Fibroblast of skin of scalp (primary cell): ENCODE measurements around the gene TSEN2.
"Not testable (repeated sequence)": the region's sequence is repeated elsewhere in the genome, so short reads cannot be mapped to it uniquely, and the experiment has no call there.

Experiments
- DNase-seq: peaks from one replicate; pipeline ENCODE4 v3.0.0-alpha.2; 2013

Gene TSEN2

GRCh38 chr3:12472796-12473195 is 11.5 kb upstream of the TSEN2 start:
- DNase-seq, result no peak

- DNase-seq, result peak; percentile 80
These were observed 10.8 kb upstream of the TSEN2 start for GRCh38 chr3:12473511-12473910.

- peak; percentile 87 for DNase-seq
These were observed 7.9 kb upstream of the TSEN2 start for GRCh38 chr3:12476238-12476897.

GRCh38 chr3:12477256-12477655 is 7.0 kb upstream of the TSEN2 start:
- DNase-seq, result no peak

GRCh38 chr3:12478326-12478725 is 6.0 kb upstream of the TSEN2 start:
- no peak for DNase-seq

GRCh38 chr3:12479198-12479597 is 5.1 kb upstream of the TSEN2 start:
- not testable (repeated sequence) for DNase-seq

- DNase-seq, result peak; percentile 47
These were observed 4.3 kb upstream of the TSEN2 start for GRCh38 chr3:12479919-12480427.

- peak; percentile 36 for DNase-seq
These were observed 870 bp upstream of the TSEN2 start for GRCh38 chr3:12483410-12483809.

- DNase-seq, result no peak
These were observed 445 bp upstream of the TSEN2 start for GRCh38 chr3:12483872-12484197.

GRCh38 chr3:12484983-12485327 is 675 bp downstream of the TSEN2 start:
- DNase-seq, result no peak

GRCh38 chr3:12486001-12486400 is 1.7 kb downstream of the TSEN2 start:
- DNase-seq, result no peak

- no peak for DNase-seq
These were observed 2.6 kb downstream of the TSEN2 start for GRCh38 chr3:12486916-12487315.

GRCh38 chr3:12487336-12487735 is 3.1 kb downstream of the TSEN2 start:
- no peak for DNase-seq

- DNase-seq, result no peak
These were observed 3.5 kb downstream of the TSEN2 start for GRCh38 chr3:12487786-12488185.

GRCh38 chr3:12489368-12489767 is 5.1 kb downstream of the TSEN2 start:
- DNase-seq, result no peak

- DNase-seq, result peak; percentile 80
These were observed 5.6 kb downstream of the TSEN2 start for GRCh38 chr3:12489832-12490231.

GRCh38 chr3:12490547-12490946 is 6.3 kb downstream of the TSEN2 start:
- no peak for DNase-seq

GRCh38 chr3:12495749-12496452 is 11.6 kb downstream of the TSEN2 start:
- no peak for DNase-seq

- no peak for DNase-seq
These were observed 12.1 kb downstream of the TSEN2 start for GRCh38 chr3:12496453-12496761.

- no peak for DNase-seq
These were observed 15.2 kb downstream of the TSEN2 start for GRCh38 chr3:12499474-12499873.

- no peak for DNase-seq
These were observed 17.2 kb downstream of the TSEN2 start for GRCh38 chr3:12501360-12502020.

- no peak for DNase-seq
These were observed 19.1 kb downstream of the TSEN2 start for GRCh38 chr3:12503126-12503957.

- no peak for DNase-seq
These were observed 22.0 kb downstream of the TSEN2 start for GRCh38 chr3:12506201-12506709.
